ENCODE measurements around the gene DRD3.

DNA sequence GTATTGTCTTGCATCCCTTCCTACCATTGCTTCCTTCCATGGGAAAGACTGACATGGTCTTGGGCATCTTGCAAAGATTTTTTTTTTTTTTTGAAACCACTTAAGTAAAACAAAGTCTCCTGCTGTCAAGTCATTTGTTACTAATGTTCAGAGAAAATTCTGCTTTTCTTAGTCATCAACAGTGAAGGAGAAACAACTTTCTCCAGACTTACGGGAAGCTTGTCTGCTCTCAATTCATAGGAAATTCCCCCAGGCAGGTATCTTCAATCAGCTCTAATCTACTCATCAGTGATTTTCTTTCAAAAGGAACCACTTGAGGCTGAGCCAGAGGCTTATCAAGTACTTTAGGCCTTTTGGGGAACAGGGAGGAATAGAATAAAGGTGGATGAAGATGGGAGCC, 15.9 kb upstream of the DRD3 start:
- TF ChIP-seq, protein P1, sequence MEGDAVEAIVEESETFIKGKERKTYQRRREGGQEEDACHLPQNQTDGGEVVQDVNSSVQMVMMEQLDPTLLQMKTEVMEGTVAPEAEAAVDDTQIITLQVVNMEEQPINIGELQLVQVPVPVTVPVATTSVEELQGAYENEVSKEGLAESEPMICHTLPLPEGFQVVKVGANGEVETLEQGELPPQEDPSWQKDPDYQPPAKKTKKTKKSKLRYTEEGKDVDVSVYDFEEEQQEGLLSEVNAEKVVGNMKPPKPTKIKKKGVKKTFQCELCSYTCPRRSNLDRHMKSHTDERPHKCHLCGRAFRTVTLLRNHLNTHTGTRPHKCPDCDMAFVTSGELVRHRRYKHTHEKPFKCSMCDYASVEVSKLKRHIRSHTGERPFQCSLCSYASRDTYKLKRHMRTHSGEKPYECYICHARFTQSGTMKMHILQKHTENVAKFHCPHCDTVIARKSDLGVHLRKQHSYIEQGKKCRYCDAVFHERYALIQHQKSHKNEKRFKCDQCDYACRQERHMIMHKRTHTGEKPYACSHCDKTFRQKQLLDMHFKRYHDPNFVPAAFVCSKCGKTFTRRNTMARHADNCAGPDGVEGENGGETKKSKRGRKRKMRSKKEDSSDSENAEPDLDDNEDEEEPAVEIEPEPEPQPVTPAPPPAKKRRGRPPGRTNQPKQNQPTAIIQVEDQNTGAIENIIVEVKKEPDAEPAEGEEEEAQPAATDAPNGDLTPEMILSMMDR (IDR thresholded peaks at IDR 0.05) = no peak
- no peak for TF ChIP-seq POLR2A (IDR thresholded peaks at IDR 0.05)

Data from body of pancreas (tissue), 4 donors.